HG03439 (cell line): ENCODE results near the gene FRK.
"Not testable (repeated sequence)": the region's sequence is repeated elsewhere in the genome, so short reads cannot be mapped to it uniquely, and the experiment has no call there.

Experiments used
- ATAC-seq: cut with Tn5 transposase; IDR thresholded peaks from one replicate; pipeline ENCODE4 v1.9.1; 2021; ENCODE audit warnings: mild to moderate bottlenecking, moderate library complexity; ENCODE audit not compliant: unreplicated experiment

Gene FRK

GRCh38 chr6:115947966-115948541 is 112.6 kb downstream of the FRK start:
- ATAC-seq: no peak

- ATAC-seq: no peak
Measured at GRCh38 chr6:115945812-115946211, 114.9 kb downstream of the FRK start.

- ATAC-seq: no peak
Measured at GRCh38 chr6:115945306-115945705, 115.4 kb downstream of the FRK start.

GRCh38 chr6:115944829-115945228 is 115.9 kb downstream of the FRK start:
- not testable (repeated sequence) for ATAC-seq

GRCh38 chr6:115937502-115937901 is 123.2 kb downstream of the FRK start:
- ATAC-seq: not testable (repeated sequence)

GRCh38 chr6:115935361-115935760 is 125.3 kb downstream of the FRK start:
- no peak for ATAC-seq

GRCh38 chr6:115934829-115935228 is 125.9 kb downstream of the FRK start:
- ATAC-seq: no peak

- ATAC-seq: no peak
Measured at GRCh38 chr6:115934145-115934544, 126.5 kb downstream of the FRK start.

GRCh38 chr6:115932481-115932880 is 128.2 kb downstream of the FRK start:
- no peak for ATAC-seq

- ATAC-seq: not testable (repeated sequence)
Measured at GRCh38 chr6:115928000-115928399, 132.7 kb downstream of the FRK start.

GRCh38 chr6:115922971-115923370 is 137.7 kb downstream of the FRK start:
- ATAC-seq: no peak

GRCh38 chr6:115914098-115914497 is 146.6 kb downstream of the FRK start:
- no peak for ATAC-seq

- ATAC-seq: no peak
Measured at GRCh38 chr6:115909923-115910546, 150.7 kb downstream of the FRK start.

GRCh38 chr6:115908906-115909559 is 151.7 kb downstream of the FRK start:
- ATAC-seq: no peak

- ATAC-seq: no peak
Measured at GRCh38 chr6:115905471-115905870, 155.2 kb downstream of the FRK start.

GRCh38 chr6:115902436-115902835 is 158.3 kb downstream of the FRK start:
- no peak for ATAC-seq

GRCh38 chr6:115901896-115902295 is 158.8 kb downstream of the FRK start:
- ATAC-seq: no peak

GRCh38 chr6:115899730-115900282 is 160.9 kb downstream of the FRK start:
- no peak for ATAC-seq

- no peak for ATAC-seq
Measured at GRCh38 chr6:115898246-115898645, 162.4 kb downstream of the FRK start.

GRCh38 chr6:115896538-115897129 is 164.1 kb downstream of the FRK start:
- ATAC-seq: no peak

GRCh38 chr6:115894426-115894992 is 166.2 kb downstream of the FRK start:
- ATAC-seq: no peak
